ENCODE results near the gene FAM204A. TPM values are rescaled to one million over a fixed set of nuclear protein-coding genes. Genes with fewer than 3 reads are reported as not detected.

Gene FAM204A
- total RNA-seq, 5 donors from 2014 or later (not counting 1 experiment from before 2014, with no cell fraction given), result 57.1 to 63.3 (median 58.0) TPM

- CTCF ChIA-PET, result no interaction called here
- Mint-ChIP-seq H3K9me3 (no peaks in the 10 kb centered on the region), H3K27me3 (peaks cover under 1 to 4% of the 10 kb centered on the region in 2 donors), H3K4me3 (no peak overlapping the region), H3K4me1 (no peaks in the 10 kb centered on the region), H3K36me3 (peaks cover 6% of the 10 kb centered on the region), H3K27ac (no peak overlapping the region)
- peaks cover 2 to 6% of the 10 kb centered on the region in 2 experiments for H3K27me3 ChIP-seq (replicated peaks in 1 of 2; ENCODE audit: control insufficient read depth in 2 of 2, extremely low read depth in 1 of 2, insufficient read depth in 2 of 2, low read length in 1 of 2)
- no peaks in the 10 kb centered on the region for H3K9me3 ChIP-seq
- H3K27ac ChIP-seq (ENCODE audit: low read length), result no peak overlapping the region
- no peak for ATAC-seq (replicated peaks in 1 of 4)
- WGBS (ENCODE audit: insufficient coverage), result 96% methylated on average over 4 of the region's 7 CpGs
- POLR2A ChIA-PET, result no interaction called here
- DNase-seq, result no peak
- H3K36me3 ChIP-seq (ENCODE audit: control insufficient read depth in 2 of 2, extremely low read depth in 1 of 2, insufficient read depth in 1 of 2, low read length in 1 of 2), result no peaks in the 10 kb centered on the region
- H3K4me3 ChIP-seq (ENCODE audit: control insufficient read depth in 1 of 2, extremely low read depth in 1 of 2, low read length in 1 of 2), result no peak overlapping the region
- no peaks in the 10 kb centered on the region for H3K4me1 ChIP-seq (ENCODE audit: control insufficient read depth in 1 of 2, extremely low read depth in 1 of 2, insufficient read depth in 2 of 2, low read length in 2 of 2)
Observed at GRCh38 chr10:118298787-118299186, 43.3 kb downstream of the FAM204A start.

- Histone ChIP-seq H3K36me3 (ENCODE audit: control insufficient read depth in 2 of 2, extremely low read depth in 1 of 2, insufficient read depth in 1 of 2, low read length in 1 of 2) (no peaks in the 10 kb centered on the region), H3K9me3 (no peaks in the 10 kb centered on the region), H3K4me3 (ENCODE audit: control insufficient read depth in 1 of 2, extremely low read depth in 1 of 2, low read length in 1 of 2) (no peak overlapping the region), H3K27me3 (replicated peaks in 1 of 2; ENCODE audit: control insufficient read depth in 2 of 2, extremely low read depth in 1 of 2, insufficient read depth in 2 of 2, low read length in 1 of 2) (peaks cover 2 to 6% of the 10 kb centered on the region in 2 experiments), H3K4me1 (ENCODE audit: control insufficient read depth in 1 of 2, extremely low read depth in 1 of 2, insufficient read depth in 2 of 2, low read length in 2 of 2) (no peaks in the 10 kb centered on the region), H3K27ac (ENCODE audit: low read length) (no peak overlapping the region)
- Mint-ChIP-seq H3K27ac (no peak overlapping the region), H3K27me3 (peaks cover 28 to 39% of the 10 kb centered on the region in 2 donors), H3K9me3 (no peaks in the 10 kb centered on the region), H3K4me3 (no peak overlapping the region), H3K36me3 (no peaks in the 10 kb centered on the region), H3K4me1 (no peaks in the 10 kb centered on the region)
- CTCF ChIA-PET, result no interaction called here
- ATAC-seq (replicated peaks in 1 of 4), result no peak
- DNase-seq, result no peak
- POLR2A ChIA-PET, result no interaction called here
Observed at GRCh38 chr10:118291122-118291521, 51.0 kb downstream of the FAM204A start.

- Mint-ChIP-seq H3K4me1 (no peaks in the 10 kb centered on the region), H3K36me3 (no peaks in the 10 kb centered on the region), H3K27ac (no peak overlapping the region), H3K9me3 (no peaks in the 10 kb centered on the region), H3K4me3 (no peak overlapping the region), H3K27me3 (peaks cover 30 to 39% of the 10 kb centered on the region in 2 donors)
- DNase-seq (no peak), ATAC-seq (replicated peaks in 1 of 4) (no peak)
- Histone ChIP-seq H3K4me1 (ENCODE audit: control insufficient read depth in 1 of 2, extremely low read depth in 1 of 2, insufficient read depth in 2 of 2, low read length in 2 of 2) (no peaks in the 10 kb centered on the region), H3K9me3 (no peaks in the 10 kb centered on the region), H3K27ac (ENCODE audit: low read length) (no peak overlapping the region), H3K27me3 (replicated peaks in 1 of 2; ENCODE audit: control insufficient read depth in 2 of 2, extremely low read depth in 1 of 2, insufficient read depth in 2 of 2, low read length in 1 of 2) (peaks cover 2 to 10% of the 10 kb centered on the region in 2 experiments), H3K36me3 (ENCODE audit: control insufficient read depth in 2 of 2, extremely low read depth in 1 of 2, insufficient read depth in 1 of 2, low read length in 1 of 2) (no peaks in the 10 kb centered on the region), H3K4me3 (ENCODE audit: control insufficient read depth in 1 of 2, extremely low read depth in 1 of 2, low read length in 1 of 2) (no peak overlapping the region)
- WGBS (ENCODE audit: insufficient coverage), result no CpG with 5 or more reads among the region's 3 CpGs
- ChIA-PET CTCF (no interaction called here), POLR2A (no interaction called here)
Observed at GRCh38 chr10:118290471-118290995, 51.6 kb downstream of the FAM204A start.

GRCh38 chr10:118287076-118287806, 54.9 kb downstream of the FAM204A start:
- Histone ChIP-seq H3K36me3 (ENCODE audit: control insufficient read depth in 2 of 2, extremely low read depth in 1 of 2, insufficient read depth in 1 of 2, low read length in 1 of 2) (no peaks in the 10 kb centered on the region), H3K4me1 (ENCODE audit: control insufficient read depth in 1 of 2, extremely low read depth in 1 of 2, insufficient read depth in 2 of 2, low read length in 2 of 2) (no peaks in the 10 kb centered on the region), H3K4me3 (ENCODE audit: control insufficient read depth in 1 of 2, extremely low read depth in 1 of 2, low read length in 1 of 2) (no peak overlapping the region), H3K27ac (ENCODE audit: low read length) (no peak overlapping the region), H3K27me3 (replicated peaks in 1 of 2; ENCODE audit: control insufficient read depth in 2 of 2, extremely low read depth in 1 of 2, insufficient read depth in 2 of 2, low read length in 1 of 2) (peaks cover 0 to 5% of the 10 kb centered on the region in 2 experiments), H3K9me3 (no peaks in the 10 kb centered on the region)
- 100% methylated on average over 3 of the region's 9 CpGs for WGBS (ENCODE audit: insufficient coverage)
- no peak overlapping the region for H3K27ac Mint-ChIP-seq
- ChIA-PET CTCF (no interaction called here), POLR2A (no interaction called here)
- peaks cover 30 to 32% of the 10 kb centered on the region in 2 donors for H3K27me3 Mint-ChIP-seq
- ATAC-seq (replicated peaks in 1 of 4) (no peak), DNase-seq (no peak)
- no peaks in the 10 kb centered on the region for H3K4me1 Mint-ChIP-seq
- H3K9me3 Mint-ChIP-seq, result no peaks in the 10 kb centered on the region
- H3K4me3 Mint-ChIP-seq, result no peak overlapping the region
- no peaks in the 10 kb centered on the region for H3K36me3 Mint-ChIP-seq

DNA sequence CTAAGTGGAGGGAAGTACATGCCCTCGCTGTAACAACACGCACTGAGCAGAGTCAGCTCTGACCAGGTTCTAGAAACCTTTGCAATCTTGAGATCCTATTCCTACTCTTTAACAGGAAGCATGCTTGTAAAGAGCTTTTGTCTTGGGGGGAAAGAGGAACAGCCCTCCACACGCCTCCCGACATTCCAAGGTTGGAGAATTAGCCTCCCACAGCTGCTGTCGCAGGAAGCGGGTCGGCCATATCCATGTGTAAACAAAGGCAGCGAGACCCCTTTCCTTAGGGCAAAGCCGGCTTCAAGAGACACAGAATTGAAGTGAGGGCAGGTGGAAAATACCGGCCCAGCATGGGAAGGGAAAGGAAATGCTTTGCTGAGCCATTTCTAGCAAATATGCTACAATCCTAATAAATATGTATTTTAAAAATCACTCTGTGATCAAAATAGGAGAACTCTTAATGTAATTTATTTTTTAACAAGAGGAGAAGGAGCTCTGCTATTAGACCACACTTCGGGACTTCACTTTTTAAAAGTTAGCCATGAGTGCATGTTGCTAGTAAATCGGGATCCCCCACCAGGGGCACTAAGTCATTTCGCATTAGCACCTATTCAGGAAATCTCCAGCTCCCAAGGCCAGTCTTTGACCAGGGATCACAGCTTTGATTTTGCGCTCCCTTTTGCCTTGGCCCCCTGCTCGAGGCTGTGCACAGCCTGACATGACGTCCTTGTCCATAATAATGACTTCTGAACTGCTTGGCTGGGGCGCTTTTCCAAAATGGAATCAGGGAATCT, 55.9 kb downstream of the FAM204A start:
- Histone ChIP-seq H3K9me3 (no peaks in the 10 kb centered on the region), H3K27me3 (replicated peaks in 1 of 2; ENCODE audit: control insufficient read depth in 2 of 2, extremely low read depth in 1 of 2, insufficient read depth in 2 of 2, low read length in 1 of 2) (peaks cover 0 to 5% of the 10 kb centered on the region in 2 experiments), H3K4me1 (ENCODE audit: control insufficient read depth in 1 of 2, extremely low read depth in 1 of 2, insufficient read depth in 2 of 2, low read length in 2 of 2) (no peaks in the 10 kb centered on the region), H3K36me3 (ENCODE audit: control insufficient read depth in 2 of 2, extremely low read depth in 1 of 2, insufficient read depth in 1 of 2, low read length in 1 of 2) (no peaks in the 10 kb centered on the region), H3K27ac (ENCODE audit: low read length) (no peak overlapping the region), H3K4me3 (ENCODE audit: control insufficient read depth in 1 of 2, extremely low read depth in 1 of 2, low read length in 1 of 2) (no peak overlapping the region)
- WGBS (ENCODE audit: insufficient coverage), result 62% methylated on average over 10 of the region's 17 CpGs
- DNase-seq (no peak), ATAC-seq (replicated peaks in 1 of 4) (no peak)
- no peaks in the 10 kb centered on the region for H3K36me3 Mint-ChIP-seq
- peaks cover 28 to 32% of the 10 kb centered on the region in 2 donors for H3K27me3 Mint-ChIP-seq
- no peaks in the 10 kb centered on the region for H3K4me1 Mint-ChIP-seq
- no peak overlapping the region for H3K27ac Mint-ChIP-seq
- H3K4me3 Mint-ChIP-seq, result no peak overlapping the region
- CTCF ChIA-PET, result interaction anchor here in 1 of 2 donors (0.5 kb wide), 1 partner anchor 46 kb away, joined by 3 read pairs; no protein-coding TSS in a partner anchor
- no peaks in the 10 kb centered on the region for H3K9me3 Mint-ChIP-seq
- POLR2A ChIA-PET, result no interaction called here

GRCh38 chr10:118282670-118283069, 59.5 kb downstream of the FAM204A start:
- H3K27ac Mint-ChIP-seq, result no peak overlapping the region
- no peaks in the 10 kb centered on the region for H3K36me3 ChIP-seq (ENCODE audit: control insufficient read depth in 2 of 2, extremely low read depth in 1 of 2, insufficient read depth in 1 of 2, low read length in 1 of 2)
- H3K36me3 Mint-ChIP-seq, result no peaks in the 10 kb centered on the region
- H3K4me1 Mint-ChIP-seq, result no peaks in the 10 kb centered on the region
- ATAC-seq (replicated peaks in 1 of 4) (no peak), DNase-seq (no peak)
- peaks cover 0 to 7% (median 0%) of the 10 kb centered on the region in 3 donors for H3K9me3 Mint-ChIP-seq
- ChIA-PET POLR2A (no interaction called here), CTCF (no interaction called here)
- H3K27me3 Mint-ChIP-seq, result peaks cover 20 to 36% of the 10 kb centered on the region in 2 donors
- no peaks in the 10 kb centered on the region for H3K4me1 ChIP-seq (ENCODE audit: control insufficient read depth in 1 of 2, extremely low read depth in 1 of 2, insufficient read depth in 2 of 2, low read length in 2 of 2)
- no peak overlapping the region for H3K4me3 Mint-ChIP-seq
- no peaks in the 10 kb centered on the region for H3K9me3 ChIP-seq
- no peak overlapping the region for H3K4me3 ChIP-seq (ENCODE audit: control insufficient read depth in 1 of 2, extremely low read depth in 1 of 2, low read length in 1 of 2)
- 89% methylated on average over 1 of the region's 1 CpG for WGBS (ENCODE audit: insufficient coverage)
- no peak overlapping the region for H3K27ac ChIP-seq (ENCODE audit: low read length)
- H3K27me3 ChIP-seq (replicated peaks in 1 of 2; ENCODE audit: control insufficient read depth in 2 of 2, extremely low read depth in 1 of 2, insufficient read depth in 2 of 2, low read length in 1 of 2), result peaks cover 2 to 5% of the 10 kb centered on the region in 2 experiments
